ENCODE data around the gene TTC3. TPM values are rescaled to one million over a fixed set of nuclear protein-coding genes. Genes with fewer than 3 reads are reported as not detected.

TTC3 gene
- total and polyA plus RNA-seq, 10 of the 15 experiments (the other 5 are each of a cell fraction or from before 2014, with no cell fraction given), result 23.1 to 94.9 (median 72.7) TPM

- TF ChIP-seq IRF4 (IDR thresholded peaks at IDR 0.05; ENCODE audit: low read depth, low read length), result peak; percentile 96
- no peak for TF ChIP-seq STAT1 (conservative IDR thresholded peaks at IDR 0.05)
- TF ChIP-seq RUNX3 (IDR thresholded peaks at IDR 0.05; ENCODE audit: low read length), result peak; percentile 20
- TF ChIP-seq MTA3 (IDR thresholded peaks at IDR 0.05; ENCODE audit: borderline replicate concordance, low read length), result no peak
- no peak for TF ChIP-seq IRF5 (IDR thresholded peaks at IDR 0.05; ENCODE audit: borderline replicate concordance)
- no peak for TF ChIP-seq ZNF622 (IDR thresholded peaks at IDR 0.05)
- peak; percentile 52; the same call in 1 of the 2 replicates for TF ChIP-seq EED (IDR thresholded peaks at IDR 0.05; ENCODE audit: low read depth)
- TF ChIP-seq ATF2 (IDR thresholded peaks at IDR 0.05; ENCODE audit: low read length), result 0 out of 2 replicates have a peak, but pooled peaks have one; percentile 27
- no peak for TF ChIP-seq SUZ12 (IDR thresholded peaks at IDR 0.05; ENCODE audit: unreplicated experiment)
- TF ChIP-seq GATAD2B (conservative IDR thresholded peaks at IDR 0.05; ENCODE audit: low read depth), result no peak
- no peak for TF ChIP-seq SUPT20H (IDR thresholded peaks at IDR 0.05; ENCODE audit: borderline replicate concordance, control insufficient read depth, low read depth, low read length)
- no peak for TF ChIP-seq PAX5 (IDR thresholded peaks at IDR 0.05; ENCODE audit: borderline replicate concordance, low read depth, low read length)
- TF ChIP-seq IKZF2 (IDR thresholded peaks at IDR 0.05), result peak; percentile 41 to 68; a peak in 2 of 4 replicates
- no peak for TF ChIP-seq ZBTB4 (CRISPR knock-in tag; IDR thresholded peaks at IDR 0.05)
- peak; percentile 32; the same call in 1 of the 2 replicates for TF ChIP-seq NFIC (IDR thresholded peaks at IDR 0.05; ENCODE audit: low read depth, low read length)
- no peak for TF ChIP-seq CBX5 (IDR thresholded peaks at IDR 0.05; ENCODE audit: low read depth)
- no peak for TF ChIP-seq PRDM15 (CRISPR knock-in tag; IDR thresholded peaks at IDR 0.05)
- TF ChIP-seq CREM (IDR thresholded peaks at IDR 0.05; ENCODE audit: low read depth), result peak; percentile 71
- TF ChIP-seq NR2C2 (IDR thresholded peaks at IDR 0.05; ENCODE audit: borderline replicate concordance, control insufficient read depth, insufficient read length, low read depth), result no peak
Observed at GRCh38 chr21:37159053-37159776, 86.2 kb downstream of the TTC3 start (continued).

All from GM12878 (cell line).